HG03469 (cell line): ENCODE measurements around the gene C9orf153.

ENCODE experiments used
- ATAC-seq: cut with Tn5 transposase; IDR thresholded peaks from one replicate; pipeline ENCODE4 v1.9.1; 2021; ENCODE audit warnings: mild to moderate bottlenecking, moderate library complexity, moderate number of reproducible peaks; ENCODE audit not compliant: unreplicated experiment

C9orf153 gene

GRCh38 chr9:86272221-86272620 lies 12.8 kb upstream of the C9orf153 start:
- ATAC-seq = no peak

- ATAC-seq = no peak
Observed at GRCh38 chr9:86263876-86264275, 4.4 kb upstream of the C9orf153 start.

GRCh38 chr9:86262492-86262891 lies 3.0 kb upstream of the C9orf153 start:
- ATAC-seq = no peak

- ATAC-seq = no peak
Observed at GRCh38 chr9:86257391-86257790, 2.1 kb downstream of the C9orf153 start.

GRCh38 chr9:86256653-86257052 lies 2.8 kb downstream of the C9orf153 start:
- no peak for ATAC-seq

- no peak for ATAC-seq
Observed at GRCh38 chr9:86253577-86253976, 5.9 kb downstream of the C9orf153 start.

GRCh38 chr9:86252870-86253269 lies 6.6 kb downstream of the C9orf153 start:
- ATAC-seq = no peak

- no peak for ATAC-seq
Observed at GRCh38 chr9:86250123-86250522, 9.3 kb downstream of the C9orf153 start.

GRCh38 chr9:86248746-86249145 lies 10.7 kb downstream of the C9orf153 start:
- ATAC-seq = no peak

GRCh38 chr9:86246752-86247161 lies 12.7 kb downstream of the C9orf153 start:
- ATAC-seq = peak; percentile 86

GRCh38 chr9:86242071-86242470 lies 17.4 kb downstream of the C9orf153 start:
- ATAC-seq = no peak

- ATAC-seq = no peak
Observed at GRCh38 chr9:86241216-86241615, 18.2 kb downstream of the C9orf153 start.

- ATAC-seq = no peak
Observed at GRCh38 chr9:86238861-86239770, 20.3 kb downstream of the C9orf153 start.

- no peak for ATAC-seq
Observed at GRCh38 chr9:86230858-86231257, 28.6 kb downstream of the C9orf153 start.

- no peak for ATAC-seq
Observed at GRCh38 chr9:86222667-86223066, 36.8 kb downstream of the C9orf153 start.

- ATAC-seq = no peak
Observed at GRCh38 chr9:86219606-86220005, 39.9 kb downstream of the C9orf153 start.

- no peak for ATAC-seq
Observed at GRCh38 chr9:86217076-86217755, 42.2 kb downstream of the C9orf153 start.

- ATAC-seq = no peak
Observed at GRCh38 chr9:86207193-86207592, 52.3 kb downstream of the C9orf153 start.

GRCh38 chr9:86202338-86202882 lies 57.0 kb downstream of the C9orf153 start:
- peak; percentile 72 for ATAC-seq

- no peak for ATAC-seq
Observed at GRCh38 chr9:86201474-86202337, 57.8 kb downstream of the C9orf153 start.
